ENCODE data around the gene DHX8. TPM values are rescaled to one million over a fixed set of nuclear protein-coding genes. Genes with fewer than 3 reads are reported as not detected.
A peak's percentile ranks its signal among the peaks of the same experiment; 100 is the strongest.

DHX8 gene
- total and polyA plus RNA-seq, 2 experiments from 2014 or later: 33.1 to 34.4 TPM

DNA sequence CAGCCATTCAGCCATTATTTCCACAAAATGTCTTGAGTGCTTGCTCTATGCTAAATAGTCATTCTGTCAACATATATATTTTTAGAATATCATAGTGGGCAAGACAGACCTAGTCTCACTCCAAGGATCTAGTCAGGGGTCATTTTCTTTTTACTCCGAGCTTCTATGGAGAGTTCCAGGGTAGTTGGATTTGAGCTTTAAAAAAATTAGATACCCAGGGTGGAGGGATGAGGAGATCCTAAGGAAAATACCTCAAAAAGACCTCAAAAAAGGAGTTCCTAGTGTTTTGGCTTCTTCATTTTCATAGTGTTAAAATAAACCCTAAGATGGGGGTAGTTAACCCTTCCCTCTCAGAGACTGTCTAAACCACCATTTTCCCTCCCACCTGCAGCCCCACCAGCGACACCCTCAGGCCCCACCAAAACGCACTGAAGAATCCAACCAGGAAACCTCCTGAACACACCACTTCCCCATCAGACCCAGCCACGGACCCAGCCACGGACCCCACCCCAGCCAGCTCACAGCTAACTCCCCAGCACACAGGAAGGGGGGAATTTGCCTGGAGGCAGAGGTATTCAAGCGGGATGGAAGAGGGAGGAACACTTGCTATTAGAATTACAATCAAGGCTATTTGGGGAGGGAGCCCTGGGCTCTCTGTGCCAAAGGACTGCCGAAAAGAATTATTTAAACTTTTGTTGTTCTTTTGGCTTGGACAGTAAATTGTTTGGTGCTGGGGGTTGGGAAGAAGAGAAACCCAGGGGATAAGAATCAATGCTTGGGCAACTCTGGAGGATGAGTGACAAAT lies 60.2 kb downstream of the DHX8 start:
- Histone ChIP-seq H4K20me1 (ENCODE audit: insufficient read depth) (no peaks in the 10 kb centered on the region), H3K4me2 (ENCODE audit: unreplicated experiment) (peak overlapping the region; percentile 22), H3K9ac (no peak overlapping the region), H3K9me3 (ENCODE audit: low read depth) (no peaks in the 10 kb centered on the region), H3F3A (ENCODE audit: insufficient read depth) (0 out of 2 replicates have a peak, but pooled peaks cover 6% of the 10 kb centered on the region), H3K27ac (no peak overlapping the region), H3K4me1 (ENCODE audit: insufficient read depth) (peaks cover 15% of the 10 kb centered on the region), H3K36me3 (ENCODE audit: low read depth) (no peaks in the 10 kb centered on the region), H3K4me3 (no peak overlapping the region), H3K27me3 (replicated peaks; ENCODE audit: insufficient read depth) (no peaks in the 10 kb centered on the region), H3K9me2 (ENCODE audit: insufficient read depth) (no peaks in the 10 kb centered on the region), H3K79me2 (ENCODE audit: insufficient read depth) (no peaks in the 10 kb centered on the region), H2AFZ (no peak overlapping the region)
- DNase-seq: no peak
- WGBS, 2 experiments (ENCODE audit: low coverage in 1 of 2, low lambda C conversion rate in 2 of 2, missing lambda C conversion rate in 2 of 2): 45 to 49% methylated on average over 7 of the region's 7 CpGs
- no peak for TF ChIP-seq EZH2 (IDR thresholded peaks at IDR 0.05; ENCODE audit: insufficient read depth, poor library complexity, severe bottlenecking)
- no peak for TF ChIP-seq EZH2phosphoT487 (IDR thresholded peaks at IDR 0.05; ENCODE audit: insufficient read depth, low read depth)
- in situ Hi-C loops (cut with MboI): no loop called here

DNA sequence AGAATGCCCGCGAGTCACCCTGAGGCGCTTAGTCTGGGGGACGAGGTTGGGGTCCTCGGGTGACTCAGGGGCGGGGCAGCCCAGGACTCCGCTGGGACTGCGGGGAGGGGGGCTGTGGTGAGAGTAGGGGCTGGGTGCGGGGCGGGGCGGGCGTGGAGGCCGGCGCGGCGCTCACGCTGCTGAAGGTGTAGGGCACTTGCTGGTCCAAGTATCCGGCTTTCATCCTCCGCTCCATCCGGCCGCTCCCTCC lies 61.5 kb downstream of the DHX8 start:
- Histone ChIP-seq H3K9ac (peak overlapping the region; percentile 38), H3K4me3 (peak overlapping the region; percentile 86), H3K27me3 (replicated peaks; ENCODE audit: insufficient read depth) (no peaks in the 10 kb centered on the region), H3K79me2 (ENCODE audit: insufficient read depth) (no peaks in the 10 kb centered on the region), H3K4me2 (ENCODE audit: unreplicated experiment) (peak overlapping the region; percentile 100), H2AFZ (peak overlapping the region; percentile 98), H3K4me1 (ENCODE audit: insufficient read depth) (peaks cover 15% of the 10 kb centered on the region), H3K27ac (no peak overlapping the region), H3F3A (ENCODE audit: insufficient read depth) (0 out of 2 replicates have a peak, but pooled peaks cover 6% of the 10 kb centered on the region), H3K36me3 (ENCODE audit: low read depth) (no peaks in the 10 kb centered on the region), H3K9me3 (ENCODE audit: low read depth) (no peaks in the 10 kb centered on the region), H3K9me2 (ENCODE audit: insufficient read depth) (no peaks in the 10 kb centered on the region), H4K20me1 (ENCODE audit: insufficient read depth) (no peaks in the 10 kb centered on the region)
- WGBS, 2 experiments (ENCODE audit: low coverage in 1 of 2, low lambda C conversion rate in 2 of 2, missing lambda C conversion rate in 2 of 2): 0 to 2% methylated on average over 9 to 17 of the region's 21 CpGs
- TF ChIP-seq EZH2phosphoT487 (IDR thresholded peaks at IDR 0.05; ENCODE audit: insufficient read depth, low read depth) (no peak), EZH2 (IDR thresholded peaks at IDR 0.05; ENCODE audit: insufficient read depth, poor library complexity, severe bottlenecking) (no peak)
- in situ Hi-C loops (cut with MboI): no loop called here
- peak; percentile 55 for DNase-seq

- Histone ChIP-seq H3K79me2 (ENCODE audit: insufficient read depth) (no peaks in the 10 kb centered on the region), H3K36me3 (ENCODE audit: low read depth) (no peaks in the 10 kb centered on the region), H3K9me2 (ENCODE audit: insufficient read depth) (no peaks in the 10 kb centered on the region), H3K4me1 (ENCODE audit: insufficient read depth) (peaks cover 15% of the 10 kb centered on the region), H3K9ac (peak within 1 kb of the TSS; percentile 59), H4K20me1 (ENCODE audit: insufficient read depth) (no peaks in the 10 kb centered on the region), H2AFZ (peak within 1 kb of the TSS; percentile 98), H3K27me3 (replicated peaks; ENCODE audit: insufficient read depth) (no peaks in the 10 kb centered on the region), H3F3A (ENCODE audit: insufficient read depth) (0 out of 2 replicates have a peak, but pooled peaks cover 6% of the 10 kb centered on the region), H3K4me3 (peak within 1 kb of the TSS; percentile 86), H3K27ac (no peak within 1 kb of the TSS), H3K4me2 (ENCODE audit: unreplicated experiment) (peak within 1 kb of the TSS; percentile 100), H3K9me3 (ENCODE audit: low read depth) (no peaks in the 10 kb centered on the region)
- WGBS, 2 experiments (ENCODE audit: low coverage in 1 of 2, low lambda C conversion rate in 2 of 2, missing lambda C conversion rate in 2 of 2): 1 to 2% methylated on average over 42 to 46 of the region's 46 CpGs
- TF ChIP-seq EZH2phosphoT487 (IDR thresholded peaks at IDR 0.05; ENCODE audit: insufficient read depth, low read depth) (no peak), EZH2 (IDR thresholded peaks at IDR 0.05; ENCODE audit: insufficient read depth, poor library complexity, severe bottlenecking) (no peak)
- DNase-seq: peak; percentile 95
- in situ Hi-C loops (cut with MboI): no loop called here
Measured at GRCh38 chr17:43546319-43547188, 62.8 kb downstream of the DHX8 start, which contains the start of gene ETV4. TSS of gene ETV4 (minus strand) at chr17:43546340. CDS start at chr17:43545617, 723 bp downstream.

- Histone ChIP-seq H3K27ac (no peak overlapping the region), H3K9me3 (ENCODE audit: low read depth) (no peaks in the 10 kb centered on the region), H2AFZ (no peak overlapping the region), H3F3A (ENCODE audit: insufficient read depth) (0 out of 2 replicates have a peak, but pooled peaks cover 6% of the 10 kb centered on the region), H3K9me2 (ENCODE audit: insufficient read depth) (no peaks in the 10 kb centered on the region), H3K27me3 (replicated peaks; ENCODE audit: insufficient read depth) (no peaks in the 10 kb centered on the region), H3K79me2 (ENCODE audit: insufficient read depth) (no peaks in the 10 kb centered on the region), H3K9ac (peak overlapping the region; percentile 59; the same call in 1 of the 2 replicates), H4K20me1 (ENCODE audit: insufficient read depth) (no peaks in the 10 kb centered on the region), H3K4me2 (ENCODE audit: unreplicated experiment) (no peak overlapping the region), H3K36me3 (ENCODE audit: low read depth) (no peaks in the 10 kb centered on the region), H3K4me1 (ENCODE audit: insufficient read depth) (peaks cover 15% of the 10 kb centered on the region), H3K4me3 (peak overlapping the region; percentile 86)
- no peak for DNase-seq
- no peak for TF ChIP-seq EZH2 (IDR thresholded peaks at IDR 0.05; ENCODE audit: insufficient read depth, poor library complexity, severe bottlenecking)
- TF ChIP-seq EZH2phosphoT487 (IDR thresholded peaks at IDR 0.05; ENCODE audit: insufficient read depth, low read depth): no peak
- WGBS, 2 experiments (ENCODE audit: low coverage in 1 of 2, low lambda C conversion rate in 2 of 2, missing lambda C conversion rate in 2 of 2): 53 to 54% methylated on average over 2 of the region's 2 CpGs
- in situ Hi-C loops (cut with MboI): no loop called here
Measured at GRCh38 chr17:43547189-43547550, 63.4 kb downstream of the DHX8 start.
